GM12865 (cell line): ENCODE results near the gene STX8.

Experiments
- DNase-seq: peaks from one replicate; pipeline ENCODE4 v3.0.0; 2010; ENCODE audit warnings: low read depth
- H3K4me3 ChIP-seq: 2 replicates; pipeline ENCODE4 v1.5.1; 2011; ENCODE audit warnings: mild to moderate bottlenecking, low read depth, low read length, control low read depth
- TF ChIP-seq, protein P1 (sequence below): IDR thresholded peaks from 2 replicates; pipeline ENCODE4 v1.5.1; 2011; ENCODE audit warnings: low read length, control low read depth, low read depth, inconsistent platforms; ENCODE audit not compliant: insufficient read depth; ENCODE audit errors: missing control alignments

The STX8 gene

DNA sequence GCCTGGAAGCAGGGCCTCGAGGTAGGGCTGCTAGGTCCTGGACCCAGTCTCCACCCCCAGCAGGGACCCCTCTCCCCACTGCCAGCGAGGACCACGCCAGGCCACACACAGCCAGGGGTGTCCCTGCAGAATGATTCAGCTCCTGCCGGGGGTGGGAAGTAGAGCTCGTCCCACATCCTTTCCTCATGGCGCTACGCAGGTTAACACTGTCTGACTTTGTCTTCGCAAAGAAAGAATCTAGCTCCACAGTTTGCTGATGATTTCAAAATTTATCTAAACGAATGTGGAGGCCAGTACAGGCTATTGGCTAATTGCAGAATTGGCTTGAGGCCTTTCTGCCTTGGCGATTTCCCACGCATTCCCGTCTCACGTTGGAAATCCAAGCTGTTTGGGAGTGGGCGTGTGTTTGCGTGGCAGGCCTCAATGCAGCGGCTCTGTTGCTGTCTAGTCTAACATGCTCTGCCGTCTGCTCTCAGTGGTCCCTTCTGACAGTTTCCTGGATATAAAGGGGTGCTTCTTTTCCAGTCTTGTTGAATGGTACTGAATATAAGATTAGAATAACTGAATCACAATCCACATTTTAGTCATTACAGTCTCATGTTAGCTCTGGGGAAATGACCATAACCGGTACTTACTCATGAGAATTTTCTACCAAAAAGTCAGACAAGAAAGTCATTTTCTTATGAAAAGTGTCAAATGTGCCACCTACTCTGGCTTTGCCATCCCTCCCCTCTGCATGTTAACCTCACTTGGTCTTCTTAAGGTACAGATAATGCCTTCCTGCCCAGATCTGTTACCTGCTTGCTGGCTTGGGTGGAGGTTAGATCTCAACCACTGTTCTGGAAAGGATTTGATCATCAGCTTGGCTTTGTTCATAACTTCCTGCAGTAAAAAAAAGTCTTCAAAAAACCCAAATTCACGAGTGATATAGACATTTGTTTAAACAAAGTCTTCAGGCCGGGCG, 301.9 kb downstream of the STX8 start:
- no peak for DNase-seq
- TF ChIP-seq, protein P1, sequence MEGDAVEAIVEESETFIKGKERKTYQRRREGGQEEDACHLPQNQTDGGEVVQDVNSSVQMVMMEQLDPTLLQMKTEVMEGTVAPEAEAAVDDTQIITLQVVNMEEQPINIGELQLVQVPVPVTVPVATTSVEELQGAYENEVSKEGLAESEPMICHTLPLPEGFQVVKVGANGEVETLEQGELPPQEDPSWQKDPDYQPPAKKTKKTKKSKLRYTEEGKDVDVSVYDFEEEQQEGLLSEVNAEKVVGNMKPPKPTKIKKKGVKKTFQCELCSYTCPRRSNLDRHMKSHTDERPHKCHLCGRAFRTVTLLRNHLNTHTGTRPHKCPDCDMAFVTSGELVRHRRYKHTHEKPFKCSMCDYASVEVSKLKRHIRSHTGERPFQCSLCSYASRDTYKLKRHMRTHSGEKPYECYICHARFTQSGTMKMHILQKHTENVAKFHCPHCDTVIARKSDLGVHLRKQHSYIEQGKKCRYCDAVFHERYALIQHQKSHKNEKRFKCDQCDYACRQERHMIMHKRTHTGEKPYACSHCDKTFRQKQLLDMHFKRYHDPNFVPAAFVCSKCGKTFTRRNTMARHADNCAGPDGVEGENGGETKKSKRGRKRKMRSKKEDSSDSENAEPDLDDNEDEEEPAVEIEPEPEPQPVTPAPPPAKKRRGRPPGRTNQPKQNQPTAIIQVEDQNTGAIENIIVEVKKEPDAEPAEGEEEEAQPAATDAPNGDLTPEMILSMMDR, result no peak
- no peak overlapping the region for H3K4me3 ChIP-seq

DNA sequence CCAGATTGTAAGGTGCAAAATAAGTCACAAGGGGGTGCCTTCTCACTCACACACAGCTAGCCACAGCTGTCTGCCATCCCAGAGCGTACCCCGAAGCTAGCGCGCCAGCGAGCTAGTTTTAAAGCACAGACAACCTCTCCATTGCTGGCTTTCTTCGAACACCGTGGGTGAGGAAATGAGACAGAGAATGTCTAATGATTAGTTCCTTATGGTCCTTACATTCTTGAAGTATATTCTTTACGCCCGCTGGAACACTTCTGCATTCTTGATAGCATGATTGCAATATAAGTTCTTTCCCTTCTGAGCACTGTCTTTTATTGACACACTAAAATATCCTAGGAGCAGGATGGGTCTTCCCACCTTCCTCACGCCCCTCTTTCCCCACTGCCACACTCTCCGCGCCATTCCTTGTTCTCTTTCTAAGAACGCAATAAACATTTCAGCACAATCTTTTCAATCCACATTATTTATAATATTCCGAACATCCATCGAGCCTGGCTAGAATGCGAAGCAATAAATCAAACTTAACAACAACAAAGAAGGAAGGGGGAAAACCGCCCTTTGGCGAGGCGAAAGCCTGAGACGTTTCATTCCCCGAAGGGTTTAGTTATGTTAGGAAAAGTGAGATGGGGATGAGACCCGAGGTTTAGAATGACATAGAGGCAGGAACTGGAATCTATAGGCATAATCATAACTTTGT, 303.0 kb downstream of the STX8 start:
- no peak for DNase-seq
- H3K4me3 ChIP-seq, result no peak overlapping the region
- TF ChIP-seq, protein P1, result no peak

DNA sequence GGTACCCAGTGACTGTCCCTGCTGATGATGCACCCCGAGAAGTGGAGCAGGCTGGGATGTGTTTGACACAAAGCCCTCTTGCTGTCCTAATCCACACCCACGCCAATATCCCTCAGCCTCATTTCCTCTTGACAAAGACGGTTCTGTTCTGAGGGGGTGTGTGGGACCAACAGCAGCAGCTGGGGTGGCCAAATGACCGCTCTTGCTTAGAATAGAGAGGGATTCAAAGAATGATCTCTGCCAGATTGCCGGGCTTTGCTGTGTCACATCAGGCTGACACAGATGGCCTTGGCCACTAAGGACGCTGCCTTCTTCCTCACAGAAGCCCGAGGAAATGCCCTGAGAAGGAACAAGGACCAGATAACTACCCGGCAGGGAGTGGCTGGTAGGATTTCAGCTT, 303.6 kb downstream of the STX8 start:
- no peak overlapping the region for H3K4me3 ChIP-seq
- TF ChIP-seq, protein P1, result no peak
- DNase-seq, result no peak

DNA sequence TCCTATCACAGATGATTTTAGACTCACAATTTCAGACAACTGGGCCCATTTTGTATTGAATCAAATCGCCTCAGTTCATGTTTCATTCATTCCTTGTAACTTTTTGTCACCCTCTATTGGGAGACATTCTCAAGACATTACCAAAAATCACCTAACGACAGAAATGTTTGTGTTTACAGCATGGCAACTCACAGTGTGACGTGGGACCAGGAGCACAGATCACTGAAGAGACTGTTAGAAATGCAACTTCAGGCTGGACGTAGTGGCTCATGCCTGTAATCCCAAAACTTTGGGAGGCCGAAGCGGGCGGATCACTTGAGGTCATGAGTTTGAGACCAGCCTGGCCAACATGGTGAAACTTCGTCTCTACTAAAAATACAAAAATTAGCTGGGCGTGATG, 304.7 kb downstream of the STX8 start:
- no peak overlapping the region for H3K4me3 ChIP-seq
- TF ChIP-seq, protein P1, result no peak
- DNase-seq, result no peak

DNA sequence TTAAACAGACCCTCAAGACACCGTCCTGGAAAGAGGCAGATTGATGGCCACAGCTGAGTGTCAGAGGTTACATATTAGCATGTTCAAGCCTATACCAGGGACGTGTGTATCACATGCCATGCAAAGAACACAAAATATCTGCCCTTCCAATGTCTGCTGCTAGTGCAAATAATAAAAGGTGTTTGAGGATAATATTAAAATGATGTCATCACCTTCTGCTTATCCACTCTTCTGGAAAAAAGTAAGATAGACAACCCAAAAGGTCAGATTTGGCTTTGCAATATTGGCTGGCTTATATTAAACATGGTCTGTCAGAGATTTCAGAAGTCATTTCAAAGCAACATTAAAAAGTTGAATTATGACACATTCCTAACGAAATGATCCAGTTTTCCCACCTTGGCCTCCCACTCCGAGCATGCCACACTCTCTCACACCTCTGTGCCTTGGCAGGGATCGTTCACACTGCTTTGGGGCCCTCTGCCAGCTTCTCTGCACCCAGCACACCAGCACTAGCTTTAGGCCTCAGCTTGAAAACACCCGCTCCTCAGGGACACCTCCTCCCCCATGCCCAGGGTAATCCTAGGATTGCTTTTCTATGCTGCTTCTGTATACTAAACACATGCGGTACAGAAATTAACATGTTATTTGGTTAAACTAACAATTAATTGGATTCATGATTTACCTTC, 306.1 kb downstream of the STX8 start:
- H3K4me3 ChIP-seq, result no peak overlapping the region
- DNase-seq, result no peak
- TF ChIP-seq, protein P1, result no peak

DNA sequence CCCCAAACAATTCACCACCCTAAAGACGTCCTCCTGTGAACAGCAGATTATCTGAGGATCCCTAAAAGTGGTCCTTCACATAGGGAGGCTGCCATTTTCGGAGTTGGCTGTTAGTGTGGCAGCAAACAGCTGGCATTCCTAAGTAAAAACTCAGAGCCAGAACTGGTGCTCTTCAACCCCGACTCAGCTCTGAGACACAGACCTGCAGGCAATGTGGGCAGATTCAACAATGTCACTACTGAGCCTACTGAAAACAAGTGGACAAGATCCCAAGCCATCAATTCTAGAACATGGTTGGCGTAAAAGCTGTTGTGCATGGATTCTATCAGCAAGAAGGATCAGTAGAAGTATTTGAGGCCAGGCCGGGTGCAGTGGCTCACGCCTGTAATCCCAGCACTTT, 307.1 kb downstream of the STX8 start:
- no peak overlapping the region for H3K4me3 ChIP-seq
- no peak for DNase-seq
- TF ChIP-seq, protein P1, result no peak
